Epidermal melanocyte (primary cell): ENCODE data around the gene TMEM59.
"Not testable (repeated sequence)": the region's sequence is repeated elsewhere in the genome, so short reads cannot be mapped to it uniquely, and the experiment has no call there.

Experiments
- DNase-seq: peaks from one replicate; pipeline ENCODE4 v3.0.0; 2011; ENCODE audit warnings: low spot score; ENCODE audit not compliant: insufficient read length

Gene TMEM59

GRCh38 chr1:54052934-54053744, at the start of gene TMEM59, which contains the start of gene TCEANC2:
Gene TMEM59 (minus strand): TSS chr1:54053204. CDS start chr1:54053188, 16 bp downstream.
Gene TCEANC2 (plus strand): TSS chr1:54053608. CDS start chr1:54054423, 815 bp downstream.
- DNase-seq: peak; percentile 90

GRCh38 chr1:54100500-54100899, 47.5 kb upstream of the TMEM59 start:
- no peak for DNase-seq

- no peak for DNase-seq
These were observed 46.1 kb upstream of the TMEM59 start for GRCh38 chr1:54099061-54099610.

- DNase-seq: no peak
These were observed 43.9 kb upstream of the TMEM59 start for GRCh38 chr1:54096877-54097240.

- no peak for DNase-seq
These were observed 43.3 kb upstream of the TMEM59 start for GRCh38 chr1:54096227-54096876.

- no peak for DNase-seq
These were observed 42.7 kb upstream of the TMEM59 start for GRCh38 chr1:54095546-54096226.

GRCh38 chr1:54094730-54095105, 41.7 kb upstream of the TMEM59 start:
- DNase-seq: not testable (repeated sequence)

- DNase-seq: no peak
These were observed 41.2 kb upstream of the TMEM59 start for GRCh38 chr1:54094001-54094729.

- no peak for DNase-seq
These were observed 38.7 kb upstream of the TMEM59 start for GRCh38 chr1:54091666-54092065.

- DNase-seq: no peak
These were observed 35.4 kb upstream of the TMEM59 start for GRCh38 chr1:54088385-54088784.

GRCh38 chr1:54086754-54087153, 33.8 kb upstream of the TMEM59 start:
- DNase-seq: no peak

GRCh38 chr1:54084794-54085193, 31.8 kb upstream of the TMEM59 start:
- DNase-seq: no peak

- DNase-seq: peak; percentile 33
These were observed 28.6 kb upstream of the TMEM59 start for GRCh38 chr1:54081306-54082270.

GRCh38 chr1:54080598-54081049, 27.6 kb upstream of the TMEM59 start:
- DNase-seq: no peak

GRCh38 chr1:54077359-54077758, 24.4 kb upstream of the TMEM59 start:
- DNase-seq: no peak

- DNase-seq: peak; percentile 66
These were observed 17.3 kb upstream of the TMEM59 start for GRCh38 chr1:54070171-54070837.

- no peak for DNase-seq
These were observed 16.8 kb upstream of the TMEM59 start for GRCh38 chr1:54069791-54070170.

- no peak for DNase-seq
These were observed 11.3 kb upstream of the TMEM59 start for GRCh38 chr1:54064299-54064698.

- no peak for DNase-seq
These were observed 1.4 kb upstream of the TMEM59 start for GRCh38 chr1:54054438-54054749.
